IMR-90 (cell line): ENCODE data around the gene AXIN1. TPM values are rescaled to one million over a fixed set of nuclear protein-coding genes. Genes with fewer than 3 reads are reported as not detected.

ENCODE experiments used
- ATAC-seq: fragments of 200-7000 bp; cut with Tn5 transposase; 2 replicates; pipeline ENCODE4 v1.9.1; 2020; ENCODE audit warnings: low read depth, mild to moderate bottlenecking, moderate library complexity
- BruUV-seq: library from RNA; stranded (reverse); fragments of 400-500 nt; replicated peaks from 2 replicates; lab custom pipeline; 2021; lab: Mats Ljungman, UMichigan
- CTCF ChIA-PET: fragments of 300-600 bp; formaldehyde crosslinking; extraction: SDS; loops from one replicate; lab custom pipeline; 2021; ENCODE audit warnings: antibody characterized with exemption; lab: Yijun Ruan, JAX
- POLR2A ChIA-PET: fragments of 300-600 bp; sonication (Branson Sonifier 250); formaldehyde crosslinking; loops from one replicate; lab custom pipeline; 2022; ENCODE audit warnings: antibody characterized with exemption; ENCODE audit not compliant: unreplicated experiment; lab: Charles Lee
- DNase-seq: peaks from one replicate; pipeline ENCODE4 v3.0.0; 2013
- H2AFZ ChIP-seq: replicated peaks from 2 replicates; pipeline ENCODE3; 2013; ENCODE audit warnings: low read length, mild to moderate bottlenecking; ENCODE audit not compliant: poor library complexity
- H2AK5ac ChIP-seq: 2 replicates; pipeline ENCODE4 v1.6.1; 2013; ENCODE audit warnings: low read depth, low read length, inconsistent platforms
- H2AK9ac ChIP-seq: replicated peaks from 2 replicates; pipeline ENCODE3; 2013; ENCODE audit warnings: mild to moderate bottlenecking, low read depth, low read length, moderate library complexity; ENCODE audit not compliant: poor library complexity
- H2BK120ac ChIP-seq: 2 replicates; pipeline ENCODE4 v1.6.1; 2013; ENCODE audit warnings: low read depth, low read length, inconsistent platforms
- H2BK15ac ChIP-seq: 3 replicates; pipeline ENCODE4 v1.6.1; 2013; ENCODE audit warnings: low read depth, low read length, inconsistent platforms
- H2BK20ac ChIP-seq: 2 replicates; pipeline ENCODE4 v1.6.1; 2013; ENCODE audit warnings: low read depth, mild to moderate bottlenecking, inconsistent platforms, low read length, moderate library complexity
- H2BK5ac ChIP-seq: 2 replicates; pipeline ENCODE4 v1.6.1; 2013; ENCODE audit warnings: mild to moderate bottlenecking, low read depth, low read length, inconsistent platforms; ENCODE audit not compliant: poor library complexity, severe bottlenecking
- H3K14ac ChIP-seq: replicated peaks from 2 replicates; pipeline ENCODE4 v1.6.1; 2013; ENCODE audit warnings: low read depth, low read length, inconsistent platforms
- H3K18ac ChIP-seq: 2 replicates; pipeline ENCODE4 v1.6.1; 2013; ENCODE audit warnings: low read depth, low read length, control low read depth
- H3K23ac ChIP-seq: 2 replicates; pipeline ENCODE4 v1.6.1; 2013; ENCODE audit warnings: low read depth, low read length, inconsistent platforms
- H3K27ac ChIP-seq: 2 replicates; pipeline ENCODE4 v1.5.1; 2013; ENCODE audit warnings: mild to moderate bottlenecking, control low read depth, low read length; ENCODE audit not compliant: insufficient read depth
- H3K27me3 ChIP-seq: 2 replicates; pipeline ENCODE4 v1.6.1; 2013; ENCODE audit warnings: low read length; ENCODE audit not compliant: control insufficient read depth, insufficient read depth
- H3K36me3 ChIP-seq: 2 replicates; pipeline ENCODE4 v1.6.1; 2013; ENCODE audit warnings: low read length, mixed read lengths; ENCODE audit not compliant: control insufficient read depth, insufficient read depth
- H3K4ac ChIP-seq: 2 replicates; pipeline ENCODE4 v1.6.1; 2013; ENCODE audit warnings: low read depth, low read length, inconsistent platforms
- H3K4me1 ChIP-seq: 2 replicates; pipeline ENCODE4 v1.6.1; 2013; ENCODE audit warnings: low read length, mixed read lengths; ENCODE audit not compliant: control insufficient read depth, insufficient read depth
- H3K4me2 ChIP-seq: 2 replicates; pipeline ENCODE4 v1.6.1; 2013; ENCODE audit warnings: low read depth, mild to moderate bottlenecking, control low read depth, low read length, moderate library complexity
- H3K4me3 ChIP-seq: 2 replicates; pipeline ENCODE4 v1.5.1; 2013; ENCODE audit warnings: low read depth, mild to moderate bottlenecking, control low read depth, low read length, moderate library complexity; ENCODE audit not compliant: insufficient read depth
- H3K56ac ChIP-seq: 2 replicates; pipeline ENCODE4 v1.6.1; 2013; ENCODE audit warnings: low read length, inconsistent platforms; ENCODE audit not compliant: insufficient read depth; ENCODE audit errors: extremely low read depth
- H3K79me1 ChIP-seq, 2 experiments: 2 replicates each; pipeline ENCODE4 v1.6.1; 2013; ENCODE audit warnings: low read length in 2 of 2, inconsistent platforms in 1 of 2, low read depth in 1 of 2
- H3K9ac ChIP-seq: 2 replicates; pipeline ENCODE4 v1.6.1; 2013; ENCODE audit warnings: low read depth, low read length, control low read depth
- H3K9me1 ChIP-seq: 2 replicates; pipeline ENCODE4 v1.6.1; 2013; ENCODE audit warnings: low read length, inconsistent platforms; ENCODE audit not compliant: insufficient read depth
- H3K9me3 ChIP-seq: 2 replicates; pipeline ENCODE4 v1.6.1; 2013; ENCODE audit warnings: low read length; ENCODE audit not compliant: control insufficient read depth, insufficient read depth
- H4K20me1 ChIP-seq: 2 replicates; pipeline ENCODE4 v1.6.1; 2013; ENCODE audit warnings: low read length, inconsistent platforms; ENCODE audit not compliant: insufficient read depth
- H4K5ac ChIP-seq: 2 replicates; pipeline ENCODE4 v1.6.1; 2013; ENCODE audit warnings: mild to moderate bottlenecking, low read depth, low read length, control low read depth
- H4K8ac ChIP-seq, 2 experiments: 2 replicates each; pipeline ENCODE4 v1.6.1; 2013; ENCODE audit warnings: low read depth in 2 of 2, low read length in 2 of 2, control low read depth in 1 of 2, inconsistent platforms in 1 of 2
- H4K91ac ChIP-seq: 2 replicates; pipeline ENCODE4 v1.6.1; 2013; ENCODE audit warnings: low read depth, low read length, inconsistent platforms; ENCODE audit not compliant: insufficient read depth
- BHLHE40 ChIP-seq: fragments of 150-350 bp; IDR thresholded peaks from 2 replicates; pipeline ENCODE4 v1.6.1; 2016; ENCODE audit warnings: mild to moderate bottlenecking, low read depth, low read length
- CTCF ChIP-seq: conservative IDR thresholded peaks from 2 replicates; pipeline ENCODE4 v1.5.1; 2012; ENCODE audit warnings: mild to moderate bottlenecking, low read depth, low read length, improper control_type of control experiment
- FOS ChIP-seq: fragments of 150-350 bp; IDR thresholded peaks from 2 replicates; pipeline ENCODE4 v1.6.1; 2016; ENCODE audit warnings: low read depth, low read length
- MAFK ChIP-seq: IDR thresholded peaks from 2 replicates; pipeline ENCODE4 v1.6.1; 2012; ENCODE audit warnings: low read depth, low read length, improper control_type of control experiment
- MXI1 ChIP-seq: IDR thresholded peaks from 2 replicates; pipeline ENCODE4 v1.6.1; 2012; ENCODE audit warnings: low read depth, mild to moderate bottlenecking, low read length, moderate library complexity, borderline replicate concordance
- NFE2L2 ChIP-seq: fragments of 150-350 bp; IDR thresholded peaks from 2 replicates; pipeline ENCODE4 v1.6.1; 2016; ENCODE audit warnings: low read depth, mild to moderate bottlenecking, low read length
- RCOR1 ChIP-seq: IDR thresholded peaks from 2 replicates; pipeline ENCODE4 v1.6.1; 2012; ENCODE audit warnings: mild to moderate bottlenecking, low read length, improper control_type of control experiment; ENCODE audit not compliant: insufficient replicate concordance
- RFX5 ChIP-seq: IDR thresholded peaks from 2 replicates; pipeline ENCODE4 v1.8.0; 2012; ENCODE audit warnings: low read depth, mild to moderate bottlenecking, low read length, moderate library complexity
- SMC3 ChIP-seq: fragments of 150-350 bp; IDR thresholded peaks from 2 replicates; pipeline ENCODE4 v1.6.1; 2016; ENCODE audit warnings: low read depth, mild to moderate bottlenecking, antibody characterized with exemption, low read length, moderate library complexity
- USF2 ChIP-seq: fragments of 150-350 bp; IDR thresholded peaks from 2 replicates; pipeline ENCODE4 v1.6.1; 2017; ENCODE audit warnings: mild to moderate bottlenecking, antibody characterized with exemption, low read length, low read depth
- WGBS, 2 experiments: methylation state at CpG; one replicate each; pipeline versions ENCODE4 v1.1.5 to v1.1.7; 2013; ENCODE audit warnings: missing lambda C conversion rate in 2 of 2; ENCODE audit not compliant: insufficient read length in 1 of 2; ENCODE audit errors: extremely low coverage in 2 of 2; 5-methylcytosine and 5-hydroxymethylcytosine counted together
- dilution Hi-C: fragments of 300-500 bp; cut with HindIII; formaldehyde crosslinking; loops from one replicate; pipeline ENCODE4 v1.14.3; 2018; ENCODE audit warnings: low sequenced_read_pairs; ENCODE audit not compliant: unreplicated experiment
- in situ Hi-C: fragments of 300-500 bp; cut with MboI; formaldehyde crosslinking; loops from 3 replicates; pipeline ENCODE4 v1.14.3; 2019; ENCODE audit warnings: low sequenced_read_pairs, inconsistent platforms, mixed read lengths
- intact Hi-C: fragments of 100-400 bp; cut with micrococcal nuclease; formaldehyde crosslinking; loops from 2 replicates; pipeline ENCODE4 v1.10.0; 2022
- polyA plus RNA-seq, 3 experiments: library from polyadenylated mRNA; depleted of rRNA; stranded (reverse); fragments of >200 nt; gene quantifications; 2 replicates each; pipeline ENCODE4 v1.2.3, GENCODE V29; 2012; ENCODE audit warnings: low replicate concordance in 1 of 3
- total RNA-seq: library from RNA; depleted of rRNA; stranded (reverse); fragments of >200 nt; gene quantifications from 2 replicates; pipeline ENCODE4 v1.2.3, GENCODE V29; 2012

AXIN1 gene
- total and polyA plus RNA-seq, 2 of the 4 experiments (the other 2 are of a cell fraction), result 10.9 to 14.2 TPM

GRCh38 chr16:372302-372983 is 19.9 kb upstream of the AXIN1 start:
- Histone ChIP-seq H3K9me3 (no peaks in the 10 kb centered on the region), H3K18ac (no peak overlapping the region), H4K5ac (no peak overlapping the region), H3K4ac (no peak overlapping the region), H2BK20ac (no peak overlapping the region), H4K20me1 (no peaks in the 10 kb centered on the region), H2BK120ac (no peak overlapping the region), H3K27ac (no peak overlapping the region), H3K79me1 (peaks cover 4 to 11% of the 10 kb centered on the region in 2 experiments; a peak in 2 of 4 replicates), H3K9ac (no peak overlapping the region), H3K4me2 (no peak overlapping the region), H4K91ac (no peak overlapping the region), H2AK9ac (no peak overlapping the region), H3K9me1 (no peaks in the 10 kb centered on the region), H2AK5ac (no peak overlapping the region), H3K23ac (no peak overlapping the region), H3K4me3 (no peak overlapping the region), H3K14ac (no peak overlapping the region), H3K36me3 (peaks cover 75% of the 10 kb centered on the region), H2AFZ (no peak overlapping the region), H4K8ac (no peak overlapping the region), H3K56ac (no peak overlapping the region), H2BK15ac (no peak overlapping the region), H3K27me3 (no peaks in the 10 kb centered on the region), H3K4me1 (peaks cover 7% of the 10 kb centered on the region; the same call in 1 of the 2 replicates), H2BK5ac (no peak overlapping the region)
- BruUV-seq, result no TSS peak
- 90% methylated on average over 11 of the region's 19 CpGs; no CpG with 5 or more reads in 1 of the 2 experiments for WGBS, 2 experiments
- intact Hi-C loops, result no loop called here
- DNase-seq, result no peak
- ChIA-PET CTCF (no interaction called here), POLR2A (no interaction called here)
- TF ChIP-seq SMC3, result no peak
- no peak for TF ChIP-seq CTCF
- no peak for TF ChIP-seq RFX5
- no peak for TF ChIP-seq FOS
- TF ChIP-seq USF2, result no peak
- no peak for TF ChIP-seq MAFK
- TF ChIP-seq BHLHE40, result no peak
- no peak for TF ChIP-seq NFE2L2
- no peak for TF ChIP-seq MXI1
- TF ChIP-seq RCOR1, result no peak
- dilution Hi-C loops, result no loop called here
- no peak for ATAC-seq
- in situ Hi-C loops, result no loop called here
